ENCODE results near the gene NUB1. TPM values are rescaled to one million over a fixed set of nuclear protein-coding genes. Genes with fewer than 3 reads are reported as not detected.

Gene NUB1
- total RNA-seq, 1 experiment from 2014 or later = 40.0 TPM

DNA sequence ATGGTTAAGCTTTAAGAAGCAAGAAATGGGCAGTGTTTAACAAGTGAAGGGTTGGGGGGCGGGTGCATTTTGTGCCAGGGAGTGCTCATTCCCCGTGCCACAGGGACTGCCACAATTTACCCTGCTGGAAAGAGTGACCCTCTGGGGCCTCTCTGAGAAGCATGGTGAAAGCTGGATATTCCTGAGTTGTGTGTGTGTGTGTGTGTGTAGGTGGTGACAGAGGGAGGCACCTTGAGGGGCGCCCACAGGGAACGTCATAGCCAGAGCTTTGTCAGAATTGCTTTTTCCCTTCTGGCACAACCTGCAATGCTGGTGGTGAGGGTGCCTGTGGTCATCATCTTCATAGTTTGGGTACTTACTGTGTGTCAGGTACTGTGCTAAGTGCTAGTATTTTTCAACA is 70.7 kb downstream of the NUB1 start:
- Histone ChIP-seq H3K9me3 (ENCODE audit: low read length) (no peaks in the 10 kb centered on the region), H3K27ac (ENCODE audit: low read length) (no peak overlapping the region), H3K9ac (ENCODE audit: low read length) (no peak overlapping the region), H3K27me3 (ENCODE audit: low read length) (no peaks in the 10 kb centered on the region), H3K79me2 (ENCODE audit: low read length) (no peaks in the 10 kb centered on the region), H2AFZ (ENCODE audit: low read length) (no peak overlapping the region), H3K9me2 (replicated peaks; ENCODE audit: insufficient read depth, low read length) (no peaks in the 10 kb centered on the region), H3K4me3 (ENCODE audit: low read length) (no peak overlapping the region), H3K4me2 (ENCODE audit: low read depth, low read length, poor library complexity, severe bottlenecking) (no peak overlapping the region), H3K4me1 (ENCODE audit: low read length) (no peaks in the 10 kb centered on the region), H4K20me1 (ENCODE audit: insufficient read depth, low read depth, low read length) (no peaks in the 10 kb centered on the region), H3K36me3 (ENCODE audit: insufficient read depth, low read length) (no peaks in the 10 kb centered on the region)
- DNase-seq = no peak

DNA sequence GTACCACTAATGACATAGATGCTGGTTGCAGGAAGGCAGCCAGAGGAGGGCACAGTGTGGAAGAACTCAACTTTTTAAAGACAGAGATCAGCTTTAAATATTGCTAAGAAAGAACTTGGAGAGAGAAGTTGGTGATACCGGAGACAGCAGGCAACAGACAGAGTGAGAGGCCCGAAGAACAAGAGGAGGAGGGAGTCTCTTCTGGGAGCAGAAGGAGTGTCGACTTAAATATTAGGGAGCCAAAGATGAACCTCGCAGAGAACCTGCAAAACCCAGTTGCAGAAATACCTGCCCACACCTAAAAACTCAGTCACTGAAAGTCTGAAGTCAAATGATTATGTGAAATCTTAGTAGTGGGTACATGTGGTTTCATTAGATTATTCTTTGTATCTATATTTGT is 71.6 kb downstream of the NUB1 start:
- Histone ChIP-seq H4K20me1 (ENCODE audit: insufficient read depth, low read depth, low read length) (no peaks in the 10 kb centered on the region), H3K9me3 (ENCODE audit: low read length) (no peaks in the 10 kb centered on the region), H3K27ac (ENCODE audit: low read length) (no peak overlapping the region), H3K9ac (ENCODE audit: low read length) (no peak overlapping the region), H3K4me3 (ENCODE audit: low read length) (no peak overlapping the region), H3K4me2 (ENCODE audit: low read depth, low read length, poor library complexity, severe bottlenecking) (no peak overlapping the region), H3K9me2 (replicated peaks; ENCODE audit: insufficient read depth, low read length) (no peaks in the 10 kb centered on the region), H3K79me2 (ENCODE audit: low read length) (no peaks in the 10 kb centered on the region), H2AFZ (ENCODE audit: low read length) (no peak overlapping the region), H3K36me3 (ENCODE audit: insufficient read depth, low read length) (no peaks in the 10 kb centered on the region), H3K4me1 (ENCODE audit: low read length) (no peaks in the 10 kb centered on the region), H3K27me3 (ENCODE audit: low read length) (no peaks in the 10 kb centered on the region)
- DNase-seq = no peak

DNA sequence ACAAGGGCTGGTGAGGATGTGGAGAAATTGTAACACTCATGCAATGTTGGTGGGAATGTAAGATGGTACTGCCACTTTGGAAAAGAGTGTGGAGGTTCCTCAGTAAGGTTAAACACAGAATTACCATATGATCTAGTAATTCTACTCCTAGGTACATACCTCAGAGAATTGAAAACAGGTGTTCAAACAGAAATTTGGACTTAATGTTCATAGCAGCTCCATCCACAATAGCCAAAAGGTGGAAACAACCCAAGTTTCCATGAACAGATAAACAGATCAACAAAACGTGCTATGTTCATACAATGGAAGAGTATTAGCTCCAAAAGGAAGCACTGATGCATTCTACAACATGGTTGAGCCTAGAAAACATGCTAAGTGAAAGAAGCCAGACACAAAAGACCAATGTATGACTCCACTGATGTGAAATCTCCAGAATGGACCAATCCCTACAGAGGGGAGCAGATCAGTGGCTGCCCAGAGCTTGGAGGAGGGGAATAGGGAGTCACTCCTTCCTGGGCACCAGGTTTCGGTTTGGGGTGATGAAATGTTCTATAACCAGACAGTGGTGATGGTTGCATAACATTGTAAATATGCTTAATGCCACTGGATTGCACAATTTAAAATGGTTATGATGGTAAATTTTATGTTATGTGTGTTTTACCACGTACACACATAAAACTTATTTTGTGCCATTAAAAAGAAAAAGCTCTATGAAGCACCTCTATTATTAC is 73.9 kb downstream of the NUB1 start:
- Histone ChIP-seq H3K79me2 (ENCODE audit: low read length) (no peaks in the 10 kb centered on the region), H4K20me1 (ENCODE audit: insufficient read depth, low read depth, low read length) (no peaks in the 10 kb centered on the region), H3K9me3 (ENCODE audit: low read length) (no peaks in the 10 kb centered on the region; the same call in 1 of the 2 replicates), H3K4me3 (ENCODE audit: low read length) (no peak overlapping the region), H2AFZ (ENCODE audit: low read length) (no peak overlapping the region), H3K27ac (ENCODE audit: low read length) (no peak overlapping the region), H3K9me2 (replicated peaks; ENCODE audit: insufficient read depth, low read length) (no peaks in the 10 kb centered on the region), H3K27me3 (ENCODE audit: low read length) (no peaks in the 10 kb centered on the region), H3K36me3 (ENCODE audit: insufficient read depth, low read length) (no peaks in the 10 kb centered on the region), H3K9ac (ENCODE audit: low read length) (no peak overlapping the region), H3K4me1 (ENCODE audit: low read length) (no peaks in the 10 kb centered on the region), H3K4me2 (ENCODE audit: low read depth, low read length, poor library complexity, severe bottlenecking) (no peak overlapping the region)
- DNase-seq = no peak

- H3K9me3 ChIP-seq (ENCODE audit: low read length) = no peaks in the 10 kb centered on the region; the same call in 1 of the 2 replicates
- DNase-seq = no peak
- no peak overlapping the region for H2AFZ ChIP-seq (ENCODE audit: low read length)
- no peaks in the 10 kb centered on the region for H3K27me3 ChIP-seq (ENCODE audit: low read length)
- no peaks in the 10 kb centered on the region for H3K4me1 ChIP-seq (ENCODE audit: low read length)
- no peaks in the 10 kb centered on the region for H3K9me2 ChIP-seq (replicated peaks; ENCODE audit: insufficient read depth, low read length)
- no peaks in the 10 kb centered on the region for H4K20me1 ChIP-seq (ENCODE audit: insufficient read depth, low read depth, low read length)
- no peak overlapping the region for H3K4me2 ChIP-seq (ENCODE audit: low read depth, low read length, poor library complexity, severe bottlenecking)
- no peak overlapping the region for H3K4me3 ChIP-seq (ENCODE audit: low read length)
- H3K9ac ChIP-seq (ENCODE audit: low read length) = no peak overlapping the region
- H3K36me3 ChIP-seq (ENCODE audit: insufficient read depth, low read length) = no peaks in the 10 kb centered on the region
- H3K79me2 ChIP-seq (ENCODE audit: low read length) = no peaks in the 10 kb centered on the region
- no peak overlapping the region for H3K27ac ChIP-seq (ENCODE audit: low read length)
These were observed 74.7 kb downstream of the NUB1 start for GRCh38 chr7:151416112-151416940.

- Histone ChIP-seq H4K20me1 (ENCODE audit: insufficient read depth, low read depth, low read length) (no peaks in the 10 kb centered on the region), H2AFZ (ENCODE audit: low read length) (no peak overlapping the region), H3K9me2 (replicated peaks; ENCODE audit: insufficient read depth, low read length) (no peaks in the 10 kb centered on the region), H3K36me3 (ENCODE audit: insufficient read depth, low read length) (no peaks in the 10 kb centered on the region), H3K27me3 (ENCODE audit: low read length) (no peaks in the 10 kb centered on the region), H3K9me3 (ENCODE audit: low read length) (no peaks in the 10 kb centered on the region; the same call in 1 of the 2 replicates), H3K4me2 (ENCODE audit: low read depth, low read length, poor library complexity, severe bottlenecking) (no peak overlapping the region), H3K27ac (ENCODE audit: low read length) (no peak overlapping the region), H3K4me3 (ENCODE audit: low read length) (no peak overlapping the region), H3K4me1 (ENCODE audit: low read length) (no peaks in the 10 kb centered on the region), H3K79me2 (ENCODE audit: low read length) (no peaks in the 10 kb centered on the region), H3K9ac (ENCODE audit: low read length) (no peak overlapping the region)
- DNase-seq = no peak
These were observed 75.3 kb downstream of the NUB1 start for GRCh38 chr7:151416941-151417315.

GRCh38 chr7:151420144-151420543 is 78.5 kb downstream of the NUB1 start:
- Histone ChIP-seq H4K20me1 (ENCODE audit: insufficient read depth, low read depth, low read length) (no peaks in the 10 kb centered on the region), H3K9me2 (replicated peaks; ENCODE audit: insufficient read depth, low read length) (no peaks in the 10 kb centered on the region), H3K4me2 (ENCODE audit: low read depth, low read length, poor library complexity, severe bottlenecking) (no peak overlapping the region)

GRCh38 chr7:151422212-151422611 is 80.6 kb downstream of the NUB1 start:
- Histone ChIP-seq H3K9me2 (replicated peaks; ENCODE audit: insufficient read depth, low read length) (no peaks in the 10 kb centered on the region), H4K20me1 (ENCODE audit: insufficient read depth, low read depth, low read length) (no peaks in the 10 kb centered on the region), H3K27ac (ENCODE audit: low read length) (no peak overlapping the region), H3K36me3 (ENCODE audit: insufficient read depth, low read length) (no peaks in the 10 kb centered on the region), H3K27me3 (ENCODE audit: low read length) (no peaks in the 10 kb centered on the region), H3K79me2 (ENCODE audit: low read length) (no peaks in the 10 kb centered on the region), H3K4me1 (ENCODE audit: low read length) (no peaks in the 10 kb centered on the region), H2AFZ (ENCODE audit: low read length) (no peak overlapping the region), H3K4me2 (ENCODE audit: low read depth, low read length, poor library complexity, severe bottlenecking) (no peak overlapping the region), H3K4me3 (ENCODE audit: low read length) (no peak overlapping the region), H3K9me3 (ENCODE audit: low read length) (no peaks in the 10 kb centered on the region; the same call in 1 of the 2 replicates), H3K9ac (ENCODE audit: low read length) (no peak overlapping the region)
- DNase-seq = no peak

More at GRCh38 chr7:151420144-151420543, 78.5 kb downstream of the NUB1 start:
- no peak overlapping the region for H3K9ac ChIP-seq (ENCODE audit: low read length)
- no peak overlapping the region for H3K4me3 ChIP-seq (ENCODE audit: low read length)
- DNase-seq = no peak
- H3K36me3 ChIP-seq (ENCODE audit: insufficient read depth, low read length) = no peaks in the 10 kb centered on the region
- H3K27ac ChIP-seq (ENCODE audit: low read length) = no peak overlapping the region
- no peaks in the 10 kb centered on the region; the same call in 1 of the 2 replicates for H3K9me3 ChIP-seq (ENCODE audit: low read length)
- no peaks in the 10 kb centered on the region for H3K27me3 ChIP-seq (ENCODE audit: low read length)
- H3K79me2 ChIP-seq (ENCODE audit: low read length) = no peaks in the 10 kb centered on the region
- H3K4me1 ChIP-seq (ENCODE audit: low read length) = no peaks in the 10 kb centered on the region
- no peak overlapping the region for H2AFZ ChIP-seq (ENCODE audit: low read length)

GRCh38 chr7:151423226-151423625 is 81.6 kb downstream of the NUB1 start:
- no peaks in the 10 kb centered on the region for H4K20me1 ChIP-seq (ENCODE audit: insufficient read depth, low read depth, low read length)
- no peak overlapping the region for H3K4me2 ChIP-seq (ENCODE audit: low read depth, low read length, poor library complexity, severe bottlenecking)
- no peak for DNase-seq
- H3K27ac ChIP-seq (ENCODE audit: low read length) = no peak overlapping the region
- no peaks in the 10 kb centered on the region; the same call in 1 of the 2 replicates for H3K9me3 ChIP-seq (ENCODE audit: low read length)
- no peaks in the 10 kb centered on the region for H3K79me2 ChIP-seq (ENCODE audit: low read length)
- no peaks in the 10 kb centered on the region for H3K4me1 ChIP-seq (ENCODE audit: low read length)
- no peaks in the 10 kb centered on the region for H3K9me2 ChIP-seq (replicated peaks; ENCODE audit: insufficient read depth, low read length)
- H2AFZ ChIP-seq (ENCODE audit: low read length) = no peak overlapping the region
- H3K4me3 ChIP-seq (ENCODE audit: low read length) = no peak overlapping the region
- no peaks in the 10 kb centered on the region for H3K36me3 ChIP-seq (ENCODE audit: insufficient read depth, low read length)
- no peaks in the 10 kb centered on the region for H3K27me3 ChIP-seq (ENCODE audit: low read length)
- H3K9ac ChIP-seq (ENCODE audit: low read length) = no peak overlapping the region

All from Karpas-422 (cell line).